ENCODE results near the gene EYA2.
A peak's percentile ranks its signal among the peaks of the same experiment; 100 is the strongest.

The EYA2 gene

GRCh38 chr20:46900086-46900485, 5.4 kb downstream of the EYA2 start:
- TF ChIP-seq CTCF (IDR thresholded peaks at IDR 0.05; ENCODE audit: insufficient read depth, low read depth, low read length, missing control alignments): no peak

GRCh38 chr20:46900826-46901225, 6.2 kb downstream of the EYA2 start:
- DNase-seq (ENCODE audit: low read depth): peak; percentile 61
- peak overlapping the region; percentile 55 for H3K4me3 ChIP-seq (ENCODE audit: low read depth, low read length)
- TF ChIP-seq CTCF (IDR thresholded peaks at IDR 0.05; ENCODE audit: insufficient read depth, low read depth, low read length, missing control alignments): no peak

More at GRCh38 chr20:46900086-46900485, 5.4 kb downstream of the EYA2 start:
- H3K4me3 ChIP-seq (ENCODE audit: low read depth, low read length): peak overlapping the region; percentile 55
- DNase-seq (ENCODE audit: low read depth): peak; percentile 37

- H3K4me3 ChIP-seq (ENCODE audit: low read depth, low read length): no peak overlapping the region
- TF ChIP-seq CTCF (IDR thresholded peaks at IDR 0.05; ENCODE audit: insufficient read depth, low read depth, low read length, missing control alignments): no peak
- DNase-seq (ENCODE audit: low read depth): no peak
Observed at GRCh38 chr20:46901638-46902037, 7.0 kb downstream of the EYA2 start.

GRCh38 chr20:46903256-46903655, 8.6 kb downstream of the EYA2 start:
- DNase-seq (ENCODE audit: low read depth): no peak
- TF ChIP-seq CTCF (IDR thresholded peaks at IDR 0.05; ENCODE audit: insufficient read depth, low read depth, low read length, missing control alignments): no peak
- H3K4me3 ChIP-seq (ENCODE audit: low read depth, low read length): no peak overlapping the region

GRCh38 chr20:46903937-46904336, 9.3 kb downstream of the EYA2 start:
- no peak for TF ChIP-seq CTCF (IDR thresholded peaks at IDR 0.05; ENCODE audit: insufficient read depth, low read depth, low read length, missing control alignments)
- H3K4me3 ChIP-seq (ENCODE audit: low read depth, low read length): no peak overlapping the region
- DNase-seq (ENCODE audit: low read depth): no peak

GRCh38 chr20:46905364-46906125, 10.9 kb downstream of the EYA2 start:
- DNase-seq (ENCODE audit: low read depth): no peak
- H3K4me3 ChIP-seq (ENCODE audit: low read depth, low read length): no peak overlapping the region
- TF ChIP-seq CTCF (IDR thresholded peaks at IDR 0.05; ENCODE audit: insufficient read depth, low read depth, low read length, missing control alignments): no peak
